Endothelial cell (in vitro differentiated cells): ENCODE measurements around the gene RNF144B. TPM values are rescaled to one million over a fixed set of nuclear protein-coding genes. Genes with fewer than 3 reads are reported as not detected.

ENCODE experiments used
- DNase-seq: peaks from one replicate; pipeline ENCODE4 v3.0.0; 2021; ENCODE audit warnings: low spot score
- H3K27ac Mint-ChIP-seq: one replicate; pipeline ENCODE4 v1.8.0; 2021; ENCODE audit warnings: mixed read lengths, inconsistent platforms; ENCODE audit not compliant: unreplicated experiment
- H3K27me3 Mint-ChIP-seq: one replicate; pipeline ENCODE4 v1.8.0; 2021; ENCODE audit warnings: mild to moderate bottlenecking, moderate library complexity, mixed read lengths, inconsistent platforms; ENCODE audit not compliant: unreplicated experiment
- H3K36me3 Mint-ChIP-seq: one replicate; pipeline ENCODE4 v1.8.0; 2021; ENCODE audit warnings: mild to moderate bottlenecking, low read depth, mixed read lengths, inconsistent platforms; ENCODE audit not compliant: unreplicated experiment
- H3K4me1 Mint-ChIP-seq: one replicate; pipeline ENCODE4 v1.8.0; 2021; ENCODE audit warnings: mild to moderate bottlenecking, mixed read lengths, inconsistent platforms; ENCODE audit not compliant: unreplicated experiment
- H3K4me3 Mint-ChIP-seq: one replicate; pipeline ENCODE4 v1.8.0; 2021; ENCODE audit warnings: mild to moderate bottlenecking, mixed read lengths, inconsistent platforms; ENCODE audit not compliant: unreplicated experiment
- H3K9me3 Mint-ChIP-seq: one replicate; pipeline ENCODE4 v1.8.0; 2021; ENCODE audit warnings: mixed read lengths, inconsistent platforms; ENCODE audit not compliant: unreplicated experiment
- total RNA-seq: library from RNA; stranded (reverse); fragmentation: NEBNext Ultra II Directional; extraction: Animal tissue kit (Norgen Biotek cat#: 25700); gene quantifications from one replicate; pipeline ENCODE4 v1.2.1, GENCODE V29; 2021; ENCODE audit not compliant: unreplicated experiment
- TF ChIP-seq, protein P1 (sequence below): fragments of 200-600 bp; sonication (generic); IDR thresholded peaks from one replicate; pipeline ENCODE4 v1.5.0; 2021; ENCODE audit warnings: antibody characterized with exemption; ENCODE audit not compliant: unreplicated experiment

RNF144B gene
- total RNA-seq, 1 donor from 2014 or later, result 23.2 TPM

DNA sequence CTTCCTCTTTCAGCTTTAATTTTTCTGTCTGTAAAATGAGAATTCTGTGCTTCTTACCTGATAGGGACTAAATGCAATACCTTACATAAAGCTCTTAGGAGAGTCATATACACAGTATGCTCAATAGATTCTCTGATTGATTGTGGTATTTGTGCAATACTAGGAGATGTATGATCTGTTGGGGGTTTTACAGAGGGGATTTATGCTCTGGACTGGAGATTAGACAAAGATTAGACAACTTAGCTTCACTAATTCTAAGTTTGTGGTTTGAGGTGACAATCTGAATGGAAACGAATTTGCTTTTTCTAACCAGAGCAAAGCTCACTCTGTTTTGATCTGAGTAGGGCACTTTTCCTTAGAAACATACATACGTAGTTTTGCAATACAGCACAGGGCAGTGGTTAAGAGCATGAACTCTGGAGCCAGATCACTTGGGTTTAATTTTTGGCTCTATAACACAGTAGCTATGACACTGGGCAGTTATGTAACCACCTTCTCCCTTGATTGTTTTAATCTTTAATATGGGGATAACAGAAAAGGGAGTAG, 126.2 kb downstream of the RNF144B start:
- Mint-ChIP-seq H3K36me3 (no peaks in the 10 kb centered on the region), H3K27me3 (peaks cover 4% of the 10 kb centered on the region), H3K27ac (no peak overlapping the region), H3K4me1 (no peaks in the 10 kb centered on the region), H3K4me3 (no peak overlapping the region), H3K9me3 (no peaks in the 10 kb centered on the region)
- TF ChIP-seq, protein P1, sequence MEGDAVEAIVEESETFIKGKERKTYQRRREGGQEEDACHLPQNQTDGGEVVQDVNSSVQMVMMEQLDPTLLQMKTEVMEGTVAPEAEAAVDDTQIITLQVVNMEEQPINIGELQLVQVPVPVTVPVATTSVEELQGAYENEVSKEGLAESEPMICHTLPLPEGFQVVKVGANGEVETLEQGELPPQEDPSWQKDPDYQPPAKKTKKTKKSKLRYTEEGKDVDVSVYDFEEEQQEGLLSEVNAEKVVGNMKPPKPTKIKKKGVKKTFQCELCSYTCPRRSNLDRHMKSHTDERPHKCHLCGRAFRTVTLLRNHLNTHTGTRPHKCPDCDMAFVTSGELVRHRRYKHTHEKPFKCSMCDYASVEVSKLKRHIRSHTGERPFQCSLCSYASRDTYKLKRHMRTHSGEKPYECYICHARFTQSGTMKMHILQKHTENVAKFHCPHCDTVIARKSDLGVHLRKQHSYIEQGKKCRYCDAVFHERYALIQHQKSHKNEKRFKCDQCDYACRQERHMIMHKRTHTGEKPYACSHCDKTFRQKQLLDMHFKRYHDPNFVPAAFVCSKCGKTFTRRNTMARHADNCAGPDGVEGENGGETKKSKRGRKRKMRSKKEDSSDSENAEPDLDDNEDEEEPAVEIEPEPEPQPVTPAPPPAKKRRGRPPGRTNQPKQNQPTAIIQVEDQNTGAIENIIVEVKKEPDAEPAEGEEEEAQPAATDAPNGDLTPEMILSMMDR, result no peak
- no peak for DNase-seq

DNA sequence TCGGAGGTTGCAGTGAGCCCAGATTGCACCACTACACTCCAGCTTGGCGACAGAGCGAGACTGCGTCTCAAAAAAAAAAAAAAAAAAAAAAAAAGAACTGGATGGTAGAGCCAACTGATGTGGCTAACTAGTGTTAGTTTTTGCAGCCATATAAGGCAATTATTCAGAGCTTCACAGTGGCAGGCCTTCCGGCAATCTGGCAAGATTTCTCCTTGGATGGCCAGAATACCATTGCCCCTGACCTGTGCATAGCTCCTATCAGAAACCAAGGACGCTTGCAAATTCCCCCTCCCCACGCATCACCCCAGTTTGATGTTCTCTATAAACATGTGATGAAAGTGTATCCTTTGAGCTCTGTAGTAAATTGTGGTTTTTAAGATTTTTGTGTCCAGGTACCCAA, 127.0 kb downstream of the RNF144B start:
- Mint-ChIP-seq H3K9me3 (no peaks in the 10 kb centered on the region), H3K27ac (no peak overlapping the region), H3K36me3 (no peaks in the 10 kb centered on the region), H3K4me3 (no peak overlapping the region), H3K4me1 (no peaks in the 10 kb centered on the region), H3K27me3 (peaks cover 4% of the 10 kb centered on the region)
- TF ChIP-seq, protein P1, result no peak
- DNase-seq, result no peak

GRCh38 chr6:18515767-18516166, 128.6 kb downstream of the RNF144B start:
- Mint-ChIP-seq H3K36me3 (no peaks in the 10 kb centered on the region), H3K4me1 (no peaks in the 10 kb centered on the region)

More at GRCh38 chr6:18515767-18516166, 128.6 kb downstream of the RNF144B start:
- no peak overlapping the region for H3K27ac Mint-ChIP-seq
- no peak for DNase-seq
- no peaks in the 10 kb centered on the region for H3K9me3 Mint-ChIP-seq
- peaks cover 1% of the 10 kb centered on the region for H3K27me3 Mint-ChIP-seq
- TF ChIP-seq, protein P1, result no peak
- no peak overlapping the region for H3K4me3 Mint-ChIP-seq

Other genes with a start within 250 kb of the RNF144B start
- gene TPMT, start 232.3 kb upstream of the RNF144B start, total RNA-seq, result 13.7 TPM
- gene KDM1B, start 231.9 kb upstream of the RNF144B start, total RNA-seq, result 14.9 TPM
- 61.2 TPM for gene DEK, start 122.8 kb upstream of the RNF144B start, total RNA-seq